ENCODE data around the gene RAPH1.

DNA sequence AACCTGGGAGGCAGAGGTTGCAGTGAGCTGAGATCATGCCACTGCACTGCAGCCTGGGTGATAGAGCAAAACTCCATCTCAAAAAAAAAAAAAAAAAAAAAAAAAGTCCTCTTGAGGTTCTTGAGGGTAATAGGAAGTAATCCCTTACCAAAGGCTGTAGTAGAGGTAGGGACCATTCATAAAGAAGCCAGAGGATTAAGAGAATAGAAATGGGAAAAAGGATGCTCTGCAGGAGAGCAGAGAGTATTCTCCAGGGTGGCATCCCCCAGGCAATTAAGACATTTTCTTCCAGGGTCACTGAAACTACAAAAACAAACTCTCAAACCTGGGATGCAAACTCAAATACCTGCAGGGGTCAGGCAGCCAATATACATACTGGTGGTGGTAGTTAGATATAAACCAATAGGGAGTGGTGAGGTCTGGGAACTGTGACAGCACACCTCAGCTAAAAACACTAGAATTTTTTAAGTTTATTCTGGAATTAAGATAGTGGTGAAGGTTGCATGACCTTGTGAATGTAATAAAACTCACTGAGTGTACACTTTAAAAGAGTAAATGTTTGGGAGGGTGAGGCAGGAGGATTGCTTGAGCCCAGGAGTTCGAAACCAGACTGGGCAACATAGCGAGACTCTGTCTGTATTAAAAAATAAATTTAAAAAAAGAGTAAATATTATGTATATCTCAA lies 24.7 kb downstream of the RAPH1 start:
- no peak for TF ChIP-seq EZH2 (IDR thresholded peaks at IDR 0.05; ENCODE audit: low read length)
- TF ChIP-seq, protein P1, sequence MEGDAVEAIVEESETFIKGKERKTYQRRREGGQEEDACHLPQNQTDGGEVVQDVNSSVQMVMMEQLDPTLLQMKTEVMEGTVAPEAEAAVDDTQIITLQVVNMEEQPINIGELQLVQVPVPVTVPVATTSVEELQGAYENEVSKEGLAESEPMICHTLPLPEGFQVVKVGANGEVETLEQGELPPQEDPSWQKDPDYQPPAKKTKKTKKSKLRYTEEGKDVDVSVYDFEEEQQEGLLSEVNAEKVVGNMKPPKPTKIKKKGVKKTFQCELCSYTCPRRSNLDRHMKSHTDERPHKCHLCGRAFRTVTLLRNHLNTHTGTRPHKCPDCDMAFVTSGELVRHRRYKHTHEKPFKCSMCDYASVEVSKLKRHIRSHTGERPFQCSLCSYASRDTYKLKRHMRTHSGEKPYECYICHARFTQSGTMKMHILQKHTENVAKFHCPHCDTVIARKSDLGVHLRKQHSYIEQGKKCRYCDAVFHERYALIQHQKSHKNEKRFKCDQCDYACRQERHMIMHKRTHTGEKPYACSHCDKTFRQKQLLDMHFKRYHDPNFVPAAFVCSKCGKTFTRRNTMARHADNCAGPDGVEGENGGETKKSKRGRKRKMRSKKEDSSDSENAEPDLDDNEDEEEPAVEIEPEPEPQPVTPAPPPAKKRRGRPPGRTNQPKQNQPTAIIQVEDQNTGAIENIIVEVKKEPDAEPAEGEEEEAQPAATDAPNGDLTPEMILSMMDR (optimal IDR thresholded peaks at IDR 0.05 in 1 of 3, IDR thresholded peaks at IDR 0.05 in 1 of 3, conservative IDR thresholded peaks at IDR 0.05 in 1 of 3; ENCODE audit: extremely low read depth in 1 of 3, insufficient read depth in 2 of 3, low read length in 3 of 3) = no peak
